ENCODE data around the gene RHNO1. TPM values are rescaled to one million over a fixed set of nuclear protein-coding genes. Genes with fewer than 3 reads are reported as not detected.

The RHNO1 gene
- total and polyA plus RNA-seq, 2 of the 8 experiments (the other 6 are each of a cell fraction or from before 2014, with no cell fraction given) = 55.8 to 56.9 TPM

- TF ChIP-seq, protein P1, sequence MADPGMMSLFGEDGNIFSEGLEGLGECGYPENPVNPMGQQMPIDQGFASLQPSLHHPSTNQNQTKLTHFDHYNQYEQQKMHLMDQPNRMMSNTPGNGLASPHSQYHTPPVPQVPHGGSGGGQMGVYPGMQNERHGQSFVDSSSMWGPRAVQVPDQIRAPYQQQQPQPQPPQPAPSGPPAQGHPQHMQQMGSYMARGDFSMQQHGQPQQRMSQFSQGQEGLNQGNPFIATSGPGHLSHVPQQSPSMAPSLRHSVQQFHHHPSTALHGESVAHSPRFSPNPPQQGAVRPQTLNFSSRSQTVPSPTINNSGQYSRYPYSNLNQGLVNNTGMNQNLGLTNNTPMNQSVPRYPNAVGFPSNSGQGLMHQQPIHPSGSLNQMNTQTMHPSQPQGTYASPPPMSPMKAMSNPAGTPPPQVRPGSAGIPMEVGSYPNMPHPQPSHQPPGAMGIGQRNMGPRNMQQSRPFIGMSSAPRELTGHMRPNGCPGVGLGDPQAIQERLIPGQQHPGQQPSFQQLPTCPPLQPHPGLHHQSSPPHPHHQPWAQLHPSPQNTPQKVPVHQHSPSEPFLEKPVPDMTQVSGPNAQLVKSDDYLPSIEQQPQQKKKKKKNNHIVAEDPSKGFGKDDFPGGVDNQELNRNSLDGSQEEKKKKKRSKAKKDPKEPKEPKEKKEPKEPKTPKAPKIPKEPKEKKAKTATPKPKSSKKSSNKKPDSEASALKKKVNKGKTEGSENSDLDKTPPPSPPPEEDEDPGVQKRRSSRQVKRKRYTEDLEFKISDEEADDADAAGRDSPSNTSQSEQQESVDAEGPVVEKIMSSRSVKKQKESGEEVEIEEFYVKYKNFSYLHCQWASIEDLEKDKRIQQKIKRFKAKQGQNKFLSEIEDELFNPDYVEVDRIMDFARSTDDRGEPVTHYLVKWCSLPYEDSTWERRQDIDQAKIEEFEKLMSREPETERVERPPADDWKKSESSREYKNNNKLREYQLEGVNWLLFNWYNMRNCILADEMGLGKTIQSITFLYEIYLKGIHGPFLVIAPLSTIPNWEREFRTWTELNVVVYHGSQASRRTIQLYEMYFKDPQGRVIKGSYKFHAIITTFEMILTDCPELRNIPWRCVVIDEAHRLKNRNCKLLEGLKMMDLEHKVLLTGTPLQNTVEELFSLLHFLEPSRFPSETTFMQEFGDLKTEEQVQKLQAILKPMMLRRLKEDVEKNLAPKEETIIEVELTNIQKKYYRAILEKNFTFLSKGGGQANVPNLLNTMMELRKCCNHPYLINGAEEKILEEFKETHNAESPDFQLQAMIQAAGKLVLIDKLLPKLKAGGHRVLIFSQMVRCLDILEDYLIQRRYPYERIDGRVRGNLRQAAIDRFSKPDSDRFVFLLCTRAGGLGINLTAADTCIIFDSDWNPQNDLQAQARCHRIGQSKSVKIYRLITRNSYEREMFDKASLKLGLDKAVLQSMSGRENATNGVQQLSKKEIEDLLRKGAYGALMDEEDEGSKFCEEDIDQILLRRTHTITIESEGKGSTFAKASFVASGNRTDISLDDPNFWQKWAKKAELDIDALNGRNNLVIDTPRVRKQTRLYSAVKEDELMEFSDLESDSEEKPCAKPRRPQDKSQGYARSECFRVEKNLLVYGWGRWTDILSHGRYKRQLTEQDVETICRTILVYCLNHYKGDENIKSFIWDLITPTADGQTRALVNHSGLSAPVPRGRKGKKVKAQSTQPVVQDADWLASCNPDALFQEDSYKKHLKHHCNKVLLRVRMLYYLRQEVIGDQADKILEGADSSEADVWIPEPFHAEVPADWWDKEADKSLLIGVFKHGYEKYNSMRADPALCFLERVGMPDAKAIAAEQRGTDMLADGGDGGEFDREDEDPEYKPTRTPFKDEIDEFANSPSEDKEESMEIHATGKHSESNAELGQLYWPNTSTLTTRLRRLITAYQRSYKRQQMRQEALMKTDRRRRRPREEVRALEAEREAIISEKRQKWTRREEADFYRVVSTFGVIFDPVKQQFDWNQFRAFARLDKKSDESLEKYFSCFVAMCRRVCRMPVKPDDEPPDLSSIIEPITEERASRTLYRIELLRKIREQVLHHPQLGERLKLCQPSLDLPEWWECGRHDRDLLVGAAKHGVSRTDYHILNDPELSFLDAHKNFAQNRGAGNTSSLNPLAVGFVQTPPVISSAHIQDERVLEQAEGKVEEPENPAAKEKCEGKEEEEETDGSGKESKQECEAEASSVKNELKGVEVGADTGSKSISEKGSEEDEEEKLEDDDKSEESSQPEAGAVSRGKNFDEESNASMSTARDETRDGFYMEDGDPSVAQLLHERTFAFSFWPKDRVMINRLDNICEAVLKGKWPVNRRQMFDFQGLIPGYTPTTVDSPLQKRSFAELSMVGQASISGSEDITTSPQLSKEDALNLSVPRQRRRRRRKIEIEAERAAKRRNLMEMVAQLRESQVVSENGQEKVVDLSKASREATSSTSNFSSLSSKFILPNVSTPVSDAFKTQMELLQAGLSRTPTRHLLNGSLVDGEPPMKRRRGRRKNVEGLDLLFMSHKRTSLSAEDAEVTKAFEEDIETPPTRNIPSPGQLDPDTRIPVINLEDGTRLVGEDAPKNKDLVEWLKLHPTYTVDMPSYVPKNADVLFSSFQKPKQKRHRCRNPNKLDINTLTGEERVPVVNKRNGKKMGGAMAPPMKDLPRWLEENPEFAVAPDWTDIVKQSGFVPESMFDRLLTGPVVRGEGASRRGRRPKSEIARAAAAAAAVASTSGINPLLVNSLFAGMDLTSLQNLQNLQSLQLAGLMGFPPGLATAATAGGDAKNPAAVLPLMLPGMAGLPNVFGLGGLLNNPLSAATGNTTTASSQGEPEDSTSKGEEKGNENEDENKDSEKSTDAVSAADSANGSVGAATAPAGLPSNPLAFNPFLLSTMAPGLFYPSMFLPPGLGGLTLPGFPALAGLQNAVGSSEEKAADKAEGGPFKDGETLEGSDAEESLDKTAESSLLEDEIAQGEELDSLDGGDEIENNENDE (IDR thresholded peaks at IDR 0.05; ENCODE audit: insufficient replicate concordance, low read length) = no peak
- no peak for TF ChIP-seq BACH1 (IDR thresholded peaks at IDR 0.05; ENCODE audit: low read length)
Measured at GRCh38 chr12:2890001-2890387, 13.0 kb downstream of the RHNO1 start (continued).
